ENCODE results near the gene SLC44A1. TPM values are rescaled to one million over a fixed set of nuclear protein-coding genes. Genes with fewer than 3 reads are reported as not detected.

Gene SLC44A1
- total and polyA plus RNA-seq, 8 donors, result 58.0 to 79.8 (median 73.9) TPM

- Histone ChIP-seq H3K36me3 (no peaks in the 10 kb centered on the region), H3K9me3 (peaks cover 0 to 10% of the 10 kb centered on the region in 2 donors), H3K4me3 (no peak overlapping the region), H3K27ac (no peak overlapping the region), H3K4me1 (peaks cover 0 to 4% of the 10 kb centered on the region in 2 donors), H3K27me3 (no peaks in the 10 kb centered on the region)
- intact Hi-C loops (cut with DNase I), result no loop called here
- ATAC-seq, result peak; percentile 16
- DNase-seq, result no peak
- TF ChIP-seq CTCF (IDR thresholded peaks at IDR 0.05), result no peak
These were observed 214.9 kb downstream of the SLC44A1 start for GRCh38 chr9:105459336-105459735.

DNA sequence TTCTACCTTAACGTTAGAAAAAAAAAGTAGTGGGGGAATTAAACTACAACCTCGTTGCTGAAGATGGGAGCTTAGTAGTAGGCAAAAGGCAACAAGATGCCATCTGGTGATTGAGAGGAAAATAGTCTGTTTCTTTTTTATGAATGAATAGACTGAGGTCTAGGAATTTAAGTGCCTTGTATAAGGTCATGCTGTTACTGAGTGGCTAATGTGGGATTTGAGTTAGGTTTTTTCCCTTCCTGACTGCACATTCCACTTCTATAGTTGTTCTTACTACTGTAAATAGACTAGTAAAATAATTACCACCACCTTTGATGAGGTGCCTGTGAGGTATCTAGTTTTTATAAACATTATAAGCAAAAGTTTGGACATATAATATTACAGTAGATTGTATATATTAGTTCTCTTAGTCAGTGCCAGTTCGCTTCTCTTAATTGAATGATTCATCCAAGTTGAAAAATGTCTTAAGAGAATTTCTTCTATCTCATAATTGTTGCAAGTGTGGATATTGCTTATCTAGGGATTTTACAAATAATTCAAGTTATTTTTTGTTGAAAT is 222.5 kb downstream of the SLC44A1 start:
- Histone ChIP-seq H3K27ac (no peak overlapping the region), H3K36me3 (peaks cover 0 to 34% of the 10 kb centered on the region in 2 donors), H3K4me3 (no peak overlapping the region), H3K9me3 (no peaks in the 10 kb centered on the region), H3K4me1 (no peaks in the 10 kb centered on the region), H3K27me3 (no peaks in the 10 kb centered on the region)
- TF ChIP-seq CTCF (IDR thresholded peaks at IDR 0.05), result no peak
- intact Hi-C loops (cut with DNase I), result no loop called here
- no peak for DNase-seq
- ATAC-seq, result no peak

DNA sequence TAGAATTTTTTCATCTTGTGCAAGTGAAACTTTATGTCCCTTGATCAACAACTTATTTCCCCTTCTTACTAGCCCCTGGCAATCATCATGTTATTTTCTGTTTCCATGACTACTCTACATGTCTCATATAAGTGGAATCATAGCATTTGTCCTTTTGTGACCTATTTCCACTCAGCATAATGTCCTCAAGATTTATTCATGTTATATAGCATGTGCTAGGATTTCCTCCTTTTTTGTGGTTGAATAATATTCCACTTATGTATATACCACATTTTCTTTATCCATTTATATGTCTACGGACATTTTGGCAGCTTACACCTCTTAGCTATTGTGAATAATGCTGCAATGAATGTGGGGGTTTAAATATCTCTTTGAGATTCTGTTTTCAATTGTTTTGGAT is 224.4 kb downstream of the SLC44A1 start:
- ATAC-seq (no peak), DNase-seq (no peak)
- H3K4me3 ChIP-seq, result no peak overlapping the region
- no peaks in the 10 kb centered on the region for H3K27me3 ChIP-seq
- peaks cover 0 to 34% of the 10 kb centered on the region in 2 donors for H3K36me3 ChIP-seq
- TF ChIP-seq CTCF (IDR thresholded peaks at IDR 0.05), result no peak
- H3K4me1 ChIP-seq, result no peaks in the 10 kb centered on the region
- no peak overlapping the region for H3K27ac ChIP-seq
- no peaks in the 10 kb centered on the region for H3K9me3 ChIP-seq
- intact Hi-C loops (cut with DNase I), result no loop called here

GRCh38 chr9:105473221-105473620 is 228.8 kb downstream of the SLC44A1 start:
- TF ChIP-seq CTCF (IDR thresholded peaks at IDR 0.05), result no peak
- DNase-seq, result no peak
- Histone ChIP-seq H3K27ac (no peak overlapping the region), H3K4me3 (no peak overlapping the region), H3K9me3 (no peaks in the 10 kb centered on the region), H3K4me1 (no peaks in the 10 kb centered on the region), H3K27me3 (no peaks in the 10 kb centered on the region), H3K36me3 (peaks cover 0 to 16% of the 10 kb centered on the region in 2 donors)
- ATAC-seq, result no peak
- intact Hi-C loops (cut with DNase I), result no loop called here

GRCh38 chr9:105475302-105475701 is 230.9 kb downstream of the SLC44A1 start:
- intact Hi-C loops (cut with DNase I), result no loop called here
- TF ChIP-seq CTCF (IDR thresholded peaks at IDR 0.05), result peak in 1 of 2 donors; percentile 21
- peak in 2 of 4 donors; percentile 3 to 13 for DNase-seq
- Histone ChIP-seq H3K27me3 (no peaks in the 10 kb centered on the region), H3K4me3 (no peak overlapping the region), H3K9me3 (no peaks in the 10 kb centered on the region), H3K36me3 (peaks cover 0 to 4% of the 10 kb centered on the region in 2 donors), H3K27ac (no peak overlapping the region), H3K4me1 (no peaks in the 10 kb centered on the region)
- ATAC-seq, result peak; percentile 49

All from left lung (tissue), 10 donors.